HEK293T (cell line): ENCODE data around the gene LAMA5.

Source experiments
- BHLHE40 ChIP-seq: fragments of 450-650 bp; IDR thresholded peaks from 2 replicates; pipeline ENCODE4 v1.6.1; 2016; ENCODE audit warnings: mild to moderate bottlenecking, moderate library complexity, borderline replicate concordance
- LEF1 ChIP-seq: fragments of 450-650 bp; IDR thresholded peaks from 2 replicates; pipeline ENCODE4 v1.6.1; 2017; ENCODE audit warnings: mild to moderate bottlenecking, borderline replicate concordance
- SP1 ChIP-seq: fragments of 450-650 bp; IDR thresholded peaks from 2 replicates; pipeline ENCODE4 v1.6.1; 2017

- TF ChIP-seq SP1 (no peak), LEF1 (no peak), BHLHE40 (no peak)
Observed at GRCh38 chr20:62287129-62287528, 80.0 kb downstream of the LAMA5 start.
